ENCODE data around the gene ADAMTS2. TPM values are rescaled to one million over a fixed set of nuclear protein-coding genes. Genes with fewer than 3 reads are reported as not detected.

Gene ADAMTS2
- total and polyA plus RNA-seq, 2 of the 8 experiments (the other 6 are each of a cell fraction or from before 2014, with no cell fraction given) = 6.6 to 7.3 TPM

DNA sequence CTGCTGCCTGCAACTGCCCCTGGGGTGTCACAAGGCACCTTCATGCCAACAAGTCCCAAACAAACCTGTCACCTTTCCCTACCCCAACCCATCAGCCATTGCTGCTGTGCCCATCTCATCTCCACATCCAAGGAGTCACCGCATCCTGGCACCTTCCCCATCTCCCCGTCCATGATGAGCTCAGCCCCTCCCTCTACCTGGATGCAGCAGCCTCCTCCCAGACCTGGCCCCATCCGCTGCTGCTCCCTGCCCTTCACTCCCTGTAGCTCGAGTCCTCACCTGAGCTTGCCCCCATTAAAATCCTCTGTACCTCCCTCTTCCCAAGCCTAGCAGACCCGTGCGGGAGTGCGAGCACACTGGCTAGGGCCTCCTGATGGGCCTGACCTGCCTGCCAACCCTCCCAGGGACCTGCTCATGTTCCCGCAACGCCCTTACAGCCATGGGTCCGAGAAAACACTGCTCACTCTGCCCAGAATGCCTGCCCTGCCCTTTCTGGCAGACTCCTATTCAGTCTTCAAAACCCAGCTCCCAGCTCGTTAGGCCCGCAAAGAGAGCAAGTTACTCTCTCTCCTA is 110.6 kb downstream of the ADAMTS2 start (continued):
- TF ChIP-seq, protein P1, sequence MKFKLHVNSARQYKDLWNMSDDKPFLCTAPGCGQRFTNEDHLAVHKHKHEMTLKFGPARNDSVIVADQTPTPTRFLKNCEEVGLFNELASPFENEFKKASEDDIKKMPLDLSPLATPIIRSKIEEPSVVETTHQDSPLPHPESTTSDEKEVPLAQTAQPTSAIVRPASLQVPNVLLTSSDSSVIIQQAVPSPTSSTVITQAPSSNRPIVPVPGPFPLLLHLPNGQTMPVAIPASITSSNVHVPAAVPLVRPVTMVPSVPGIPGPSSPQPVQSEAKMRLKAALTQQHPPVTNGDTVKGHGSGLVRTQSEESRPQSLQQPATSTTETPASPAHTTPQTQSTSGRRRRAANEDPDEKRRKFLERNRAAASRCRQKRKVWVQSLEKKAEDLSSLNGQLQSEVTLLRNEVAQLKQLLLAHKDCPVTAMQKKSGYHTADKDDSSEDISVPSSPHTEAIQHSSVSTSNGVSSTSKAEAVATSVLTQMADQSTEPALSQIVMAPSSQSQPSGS (IDR thresholded peaks at IDR 0.05; ENCODE audit: low read length) = no peak
- TF ChIP-seq JUND (IDR thresholded peaks at IDR 0.05; ENCODE audit: low read length) = no peak
- no peak for TF ChIP-seq SIN3A (conservative IDR thresholded peaks at IDR 0.05 in 1 of 2, IDR thresholded peaks at IDR 0.05 in 1 of 2; ENCODE audit: low read depth in 1 of 2, low read length in 2 of 2)
- no peak for TF ChIP-seq TEAD4 (IDR thresholded peaks at IDR 0.05; ENCODE audit: low read depth, low read length)
- TF ChIP-seq, protein P2, sequence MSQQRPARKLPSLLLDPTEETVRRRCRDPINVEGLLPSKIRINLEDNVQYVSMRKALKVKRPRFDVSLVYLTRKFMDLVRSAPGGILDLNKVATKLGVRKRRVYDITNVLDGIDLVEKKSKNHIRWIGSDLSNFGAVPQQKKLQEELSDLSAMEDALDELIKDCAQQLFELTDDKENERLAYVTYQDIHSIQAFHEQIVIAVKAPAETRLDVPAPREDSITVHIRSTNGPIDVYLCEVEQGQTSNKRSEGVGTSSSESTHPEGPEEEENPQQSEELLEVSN (IDR thresholded peaks at IDR 0.05) = no peak
- no peak for TF ChIP-seq SIRT6 (IDR thresholded peaks at IDR 0.05; ENCODE audit: low read length)
- no peak for TF ChIP-seq JUN (IDR thresholded peaks at IDR 0.05; ENCODE audit: low read depth, low read length)
- TF ChIP-seq, protein P3, sequence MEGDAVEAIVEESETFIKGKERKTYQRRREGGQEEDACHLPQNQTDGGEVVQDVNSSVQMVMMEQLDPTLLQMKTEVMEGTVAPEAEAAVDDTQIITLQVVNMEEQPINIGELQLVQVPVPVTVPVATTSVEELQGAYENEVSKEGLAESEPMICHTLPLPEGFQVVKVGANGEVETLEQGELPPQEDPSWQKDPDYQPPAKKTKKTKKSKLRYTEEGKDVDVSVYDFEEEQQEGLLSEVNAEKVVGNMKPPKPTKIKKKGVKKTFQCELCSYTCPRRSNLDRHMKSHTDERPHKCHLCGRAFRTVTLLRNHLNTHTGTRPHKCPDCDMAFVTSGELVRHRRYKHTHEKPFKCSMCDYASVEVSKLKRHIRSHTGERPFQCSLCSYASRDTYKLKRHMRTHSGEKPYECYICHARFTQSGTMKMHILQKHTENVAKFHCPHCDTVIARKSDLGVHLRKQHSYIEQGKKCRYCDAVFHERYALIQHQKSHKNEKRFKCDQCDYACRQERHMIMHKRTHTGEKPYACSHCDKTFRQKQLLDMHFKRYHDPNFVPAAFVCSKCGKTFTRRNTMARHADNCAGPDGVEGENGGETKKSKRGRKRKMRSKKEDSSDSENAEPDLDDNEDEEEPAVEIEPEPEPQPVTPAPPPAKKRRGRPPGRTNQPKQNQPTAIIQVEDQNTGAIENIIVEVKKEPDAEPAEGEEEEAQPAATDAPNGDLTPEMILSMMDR (IDR thresholded peaks at IDR 0.05; ENCODE audit: control extremely low read depth in 1 of 3, insufficient read depth in 1 of 3, low read depth in 1 of 3, low read length in 3 of 3) = no peak
- no peak for TF ChIP-seq EP300 (IDR thresholded peaks at IDR 0.05; ENCODE audit: borderline replicate concordance in 1 of 2, low read depth in 2 of 2, low read length in 2 of 2)
